Panc1 (cell line): ENCODE measurements around the gene TSPAN5. TPM values are rescaled to one million over a fixed set of nuclear protein-coding genes. Genes with fewer than 3 reads are reported as not detected.
A peak's percentile ranks its signal among the peaks of the same experiment; 100 is the strongest.

Experiments used
- ATAC-seq: fragments of 200-7000 bp; cut with Tn5 transposase; 2 replicates; pipeline ENCODE4 v1.9.1; 2020; ENCODE audit warnings: mild to moderate bottlenecking, moderate library complexity
- BruUV-seq: library from RNA; stranded (reverse); fragments of 400-500 nt; replicated peaks from 2 replicates; lab custom pipeline; 2021; lab: Mats Ljungman, UMichigan
- CTCF ChIA-PET: fragments of 300-600 bp; sonication (Branson Sonifier 250); formaldehyde crosslinking; loops from one replicate; lab custom pipeline; 2022; ENCODE audit warnings: antibody characterized with exemption; lab: Charles Lee
- POLR2A ChIA-PET: fragments of 300-600 bp; sonication (Branson Sonifier 250); formaldehyde crosslinking; loops from one replicate; lab custom pipeline; 2022; ENCODE audit warnings: antibody characterized with exemption; lab: Charles Lee
- DNase-seq: peaks from one replicate; pipeline ENCODE4 v3.0.0-alpha.2; 2010; ENCODE audit warnings: low read depth, low spot score
- H3K27ac ChIP-seq: 2 replicates; pipeline ENCODE4 v1.5.1; 2011; ENCODE audit warnings: mild to moderate bottlenecking, low read length, inconsistent platforms
- H3K27me3 ChIP-seq: fragments of 200-500 bp; sonication (Bioruptor generic); 2 replicates; pipeline ENCODE4 v1.6.0; 2014; ENCODE audit warnings: low read length, inconsistent platforms; ENCODE audit not compliant: control insufficient read depth, insufficient read depth
- H3K36me3 ChIP-seq: fragments of 200-500 bp; sonication (Bioruptor generic); 2 replicates; pipeline ENCODE4 v1.5.1; 2014; ENCODE audit warnings: inconsistent platforms, mild to moderate bottlenecking, low read length, moderate library complexity; ENCODE audit not compliant: control insufficient read depth, insufficient read depth
- H3K4me1 ChIP-seq: 2 replicates; pipeline ENCODE4 v1.5.1; 2011; ENCODE audit warnings: inconsistent platforms, mild to moderate bottlenecking, low read length, moderate library complexity; ENCODE audit not compliant: control insufficient read depth, insufficient read depth
- H3K4me3 ChIP-seq, 2 experiments: 2 replicates each; pipeline ENCODE4 v1.5.1; 2011 to 2012; ENCODE audit warnings: low read depth in 2 of 2, low read length in 2 of 2, mild to moderate bottlenecking in 2 of 2, inconsistent platforms in 1 of 2, moderate library complexity in 1 of 2
- H3K9me3 ChIP-seq: fragments of 200-500 bp; sonication (Bioruptor generic); 2 replicates; pipeline ENCODE4 v1.5.1; 2014; ENCODE audit warnings: low read depth, mild to moderate bottlenecking, inconsistent platforms, low read length, moderate library complexity; ENCODE audit not compliant: control insufficient read depth, insufficient read depth
- CTCF ChIP-seq: fragments of 450-650 bp; IDR thresholded peaks from 2 replicates; pipeline ENCODE4 v1.5.1; 2017; ENCODE audit warnings: mild to moderate bottlenecking
- POLR2AphosphoS5 ChIP-seq: IDR thresholded peaks from 2 replicates; pipeline ENCODE4 v1.6.1; 2012; ENCODE audit warnings: mild to moderate bottlenecking, low read depth, low read length, moderate library complexity
- REST ChIP-seq, 2 experiments: IDR thresholded peaks; 2 replicates each; pipeline ENCODE4 v1.6.1; 2011 to 2012; ENCODE audit warnings: low read depth in 2 of 2, control low read depth in 1 of 2, low read length in 1 of 2, mild to moderate bottlenecking in 1 of 2, moderate library complexity in 1 of 2; ENCODE audit not compliant: insufficient read depth in 1 of 2
- SIN3A ChIP-seq: IDR thresholded peaks from 2 replicates; pipeline ENCODE4 v1.6.1; 2012; ENCODE audit warnings: low read depth, mild to moderate bottlenecking, low read length, moderate library complexity, borderline replicate concordance; ENCODE audit not compliant: insufficient read depth
- TCF7L2 ChIP-seq: IDR thresholded peaks from 2 replicates; pipeline ENCODE4 v1.6.1; 2011; ENCODE audit warnings: mild to moderate bottlenecking, low read depth, low read length, inconsistent platforms
- in situ Hi-C: cut with HindIII; loops from 2 replicates; pipeline ENCODE4 v1.10.0; 2016; ENCODE audit warnings: low sequenced_read_pairs, low pct_unique_long_range_greater_than_20kb
- intact Hi-C: fragments of 100-400 bp; cut with micrococcal nuclease; formaldehyde crosslinking; loops from one replicate; pipeline ENCODE4 v1.10.0; 2022; ENCODE audit not compliant: unreplicated experiment
- total RNA-seq: library from RNA; stranded (reverse); gene quantifications from one replicate; pipeline ENCODE4 v1.2.1, GENCODE V29; 2021; ENCODE audit not compliant: unreplicated experiment

The TSPAN5 gene
- total RNA-seq, 1 experiment from 2014 or later = 61.9 TPM

- Histone ChIP-seq H3K27me3 (no peaks in the 10 kb centered on the region), H3K36me3 (no peaks in the 10 kb centered on the region; the same call in 1 of the 2 replicates), H3K9me3 (no peaks in the 10 kb centered on the region), H3K4me3 (no peak overlapping the region), H3K27ac (no peak overlapping the region), H3K4me1 (no peaks in the 10 kb centered on the region; the same call in none of the 2 replicates)
- no peak for DNase-seq
- intact Hi-C loops = no loop called here
- POLR2A ChIA-PET = no interaction called here
- in situ Hi-C loops = no loop called here
- ATAC-seq = no peak
- CTCF ChIA-PET = no interaction called here
- TF ChIP-seq REST (IDR thresholded peaks at IDR 0.05; ENCODE audit: insufficient read depth in 1 of 2, low read depth in 2 of 2, low read length in 1 of 2) (no peak), POLR2AphosphoS5 (no peak), CTCF (no peak), TCF7L2 (no peak), SIN3A (no peak)
- BruUV-seq = no TSS peak
Measured at GRCh38 chr4:98565681-98566301, 92.6 kb downstream of the TSPAN5 start.

GRCh38 chr4:98564852-98565251, 93.6 kb downstream of the TSPAN5 start:
- DNase-seq = no peak
- TF ChIP-seq REST (IDR thresholded peaks at IDR 0.05; ENCODE audit: insufficient read depth in 1 of 2, low read depth in 2 of 2, low read length in 1 of 2) (no peak), POLR2AphosphoS5 (no peak), TCF7L2 (no peak), SIN3A (no peak), CTCF (no peak)
- no peaks in the 10 kb centered on the region for H3K9me3 ChIP-seq
- TSS peak; percentile 25 for BruUV-seq
- ATAC-seq = no peak
- intact Hi-C loops = no loop called here
- in situ Hi-C loops = no loop called here
- POLR2A ChIA-PET = no interaction called here
- no peak overlapping the region for H3K4me3 ChIP-seq
- CTCF ChIA-PET = no interaction called here
- no peaks in the 10 kb centered on the region for H3K27me3 ChIP-seq
- H3K36me3 ChIP-seq = no peaks in the 10 kb centered on the region
- H3K27ac ChIP-seq = no peak overlapping the region
- H3K4me1 ChIP-seq = no peaks in the 10 kb centered on the region; the same call in 1 of the 2 replicates
